GM12878 (cell line): ENCODE results near the gene MYO18B. TPM values are rescaled to one million over a fixed set of nuclear protein-coding genes. Genes with fewer than 3 reads are reported as not detected.

ENCODE experiments used
- ATAC-seq: fragments of 200-7000 bp; cut with Tn5 transposase; 3 replicates; pipeline ENCODE4 v1.9.1; 2020; ENCODE audit warnings: mild to moderate bottlenecking, moderate library complexity
- BruUV-seq: library from RNA; stranded (reverse); fragments of 400-500 nt; replicated peaks from 2 replicates; lab custom pipeline; 2021; lab: Mats Ljungman, UMichigan
- CTCF ChIA-PET: fragments of 300-600 bp; sonication (Branson Sonifier 250); formaldehyde crosslinking; extraction: SDS; loops from one replicate; lab custom pipeline; 2021; ENCODE audit warnings: inconsistent platforms; lab: Yijun Ruan, JAX
- POLR2A ChIA-PET: fragments of 350-600 bp; formaldehyde crosslinking; extraction: SDS; loops from one replicate; lab custom pipeline; 2021; ENCODE audit warnings: inconsistent platforms; lab: Charles Lee
- RAD21 ChIA-PET: fragments of 300-600 bp; sonication (Branson Sonifier 250); formaldehyde crosslinking; loops from one replicate; lab custom pipeline; 2023; ENCODE audit warnings: antibody characterized with exemption; ENCODE audit not compliant: unreplicated experiment; lab: Charles Lee
- SMC1A ChIA-PET: fragments of 300-600 bp; sonication (Branson Sonifier 250); formaldehyde crosslinking; loops from one replicate; lab custom pipeline; 2023; ENCODE audit not compliant: unreplicated experiment, uncharacterized antibody; lab: Charles Lee
- DNase-seq: peaks from one replicate; pipeline ENCODE4 v3.0.0-alpha.2; 2011; ENCODE audit warnings: low read depth, low spot score
- FAIRE-seq: peaks from 3 replicates; lab custom pipeline; 2011; peaks lifted over from hg19 to GRCh38; lab: Jason Lieb, UNC
- H2AFZ ChIP-seq: 2 replicates; pipeline ENCODE4 v1.6.0; 2011; ENCODE audit warnings: low read depth, low read length, control low read depth; ENCODE audit not compliant: control insufficient read depth
- H3K27ac ChIP-seq: 2 replicates; pipeline ENCODE4 v1.5.1; 2011; ENCODE audit warnings: control low read depth; ENCODE audit not compliant: control insufficient read depth, insufficient read depth
- H3K27me3 ChIP-seq, 2 experiments: replicated peaks in 1 of 2; 2 replicates each; pipeline versions ENCODE4 v1.6.0 to v1.6.1; 2011; ENCODE audit warnings: low read length in 1 of 2; ENCODE audit not compliant: control insufficient read depth in 2 of 2, insufficient read depth in 2 of 2
- H3K36me3 ChIP-seq, 2 experiments: 2 replicates each; pipeline ENCODE4 v1.5.1; 2011; ENCODE audit warnings: low read length in 1 of 2; ENCODE audit not compliant: control insufficient read depth in 2 of 2, insufficient read depth in 2 of 2
- H3K4me1 ChIP-seq: 2 replicates; pipeline ENCODE4 v1.6.1; 2011; ENCODE audit warnings: mild to moderate bottlenecking, low read length, moderate library complexity, mixed read lengths; ENCODE audit not compliant: control insufficient read depth, insufficient read depth
- H3K4me2 ChIP-seq: 2 replicates; pipeline ENCODE4 v1.6.0; 2011; ENCODE audit warnings: control low read depth; ENCODE audit not compliant: control insufficient read depth, insufficient read depth
- H3K4me3 ChIP-seq: fragments of 200-600 bp; sonication (generic); 2 replicates; pipeline ENCODE4 v1.5.1; 2016
- H3K79me2 ChIP-seq: 2 replicates; pipeline ENCODE4 v1.6.0; 2011; ENCODE audit warnings: low read length; ENCODE audit not compliant: control insufficient read depth, insufficient read depth
- H3K9ac ChIP-seq: 2 replicates; pipeline ENCODE4 v1.8.0; 2011; ENCODE audit warnings: low read length, control low read depth, mixed read lengths; ENCODE audit not compliant: control insufficient read depth, insufficient read depth
- H3K9me3 ChIP-seq: replicated peaks from 3 replicates; pipeline ENCODE4 v1.5.1; 2011; ENCODE audit warnings: mild to moderate bottlenecking, low read length; ENCODE audit not compliant: control insufficient read depth, insufficient read depth
- H4K20me1 ChIP-seq: 2 replicates; pipeline ENCODE4 v1.6.0; 2011; ENCODE audit not compliant: control insufficient read depth, insufficient read depth
- BCL3 ChIP-seq: IDR thresholded peaks from 2 replicates; pipeline ENCODE4 v1.6.1; 2011; ENCODE audit warnings: borderline replicate concordance, low read depth, mild to moderate bottlenecking, moderate library complexity, low read length; ENCODE audit not compliant: insufficient read depth, poor library complexity, severe bottlenecking
- BHLHE40 ChIP-seq, 2 experiments: fragments of 450-650 bp in 1 of 2; IDR thresholded peaks; 2 replicates each; pipeline ENCODE4 v1.6.1; 2011 to 2017; ENCODE audit warnings: low read depth in 2 of 2, borderline replicate concordance in 1 of 2, improper control_type of control experiment in 1 of 2, low read length in 1 of 2, mild to moderate bottlenecking in 1 of 2
- BRCA1 ChIP-seq: IDR thresholded peaks from 2 replicates; pipeline ENCODE4 v1.6.1; 2011; ENCODE audit warnings: low read depth, low read length, improper control_type of control experiment
- CBX5 ChIP-seq: sonication (generic); IDR thresholded peaks from 2 replicates; pipeline ENCODE4 v1.6.1; 2016; ENCODE audit warnings: low read depth, moderate library complexity, mild to moderate bottlenecking, inconsistent platforms
- CEBPZ ChIP-seq: fragments of 150-350 bp; IDR thresholded peaks from 2 replicates; pipeline ENCODE4 v1.6.1; 2016; ENCODE audit warnings: low read depth, low read length
- NR2F1 ChIP-seq: fragments of 450-650 bp; conservative IDR thresholded peaks from 2 replicates; pipeline ENCODE4 v1.6.1; 2017; ENCODE audit warnings: mild to moderate bottlenecking
- PML ChIP-seq: IDR thresholded peaks from 2 replicates; pipeline ENCODE4 v1.6.1; 2012; ENCODE audit warnings: low read length, inconsistent platforms
- SIN3A ChIP-seq: IDR thresholded peaks from 2 replicates; pipeline ENCODE4 v1.6.1; 2012; ENCODE audit warnings: low read depth, low read length, improper control_type of control experiment
- SREBF2 ChIP-seq: IDR thresholded peaks from 2 replicates; pipeline ENCODE4 v1.6.1; 2012; ENCODE audit warnings: mild to moderate bottlenecking, low read length
- STAT1 ChIP-seq: fragments of 450-650 bp; conservative IDR thresholded peaks from 2 replicates; pipeline ENCODE4 v1.6.1; 2014; ENCODE audit warnings: antibody characterized with exemption, mild to moderate bottlenecking
- STAT3 ChIP-seq: IDR thresholded peaks from 2 replicates; pipeline ENCODE4 v1.6.1; 2011; ENCODE audit warnings: low read depth, low read length, improper control_type of control experiment
- SUPT20H ChIP-seq: IDR thresholded peaks from 2 replicates; pipeline ENCODE4 v1.6.1; 2011; ENCODE audit warnings: low read depth, mild to moderate bottlenecking, low read length, moderate library complexity, borderline replicate concordance; ENCODE audit not compliant: control insufficient read depth
- WGBS: methylation state at CpG from one replicate; pipeline ENCODE4 v1.1.6; 2016; ENCODE audit warnings: low lambda C conversion rate; ENCODE audit not compliant: insufficient replicate concordance, insufficient coverage; ENCODE audit errors: missing lambda C conversion rate; 5-methylcytosine and 5-hydroxymethylcytosine counted together
- in situ Hi-C: fragments of 300-500 bp; cut with MboI; formaldehyde crosslinking; loops from 9 replicates; pipeline ENCODE4 v1.14.3; 2018; ENCODE audit warnings: mixed read lengths
- intact Hi-C: fragments of 100-400 bp; cut with micrococcal nuclease; formaldehyde crosslinking; loops from one replicate; pipeline ENCODE4 v1.14.2; 2022; ENCODE audit not compliant: unreplicated experiment
- polyA plus RNA-seq, 11 experiments: library from polyadenylated mRNA; depleted of rRNA in 4 of 11; unstranded in 6 of 11; stranded (reverse) in 5 of 11; fragments of >200 nt; fragmentation: Nextera tagmentation in 4 of 11; fragmentation: Illumina TruSeq in 1 of 11; extraction: Ambion mirVana in 4 of 11; extraction: Trizol in 1 of 11; gene quantifications; 1 replicate in 1 of 11; 2 replicates in 10 of 11; pipeline versions ENCODE4 v1.2.1 to v1.2.3, GENCODE V29; 2011 to 2016; ENCODE audit warnings: inconsistent platforms in 2 of 11, missing spikeins in 2 of 11, low read depth in 1 of 11
- total RNA-seq, 4 experiments: library from RNA; depleted of rRNA in 3 of 4; stranded (reverse); fragments of >200 nt in 3 of 4; fragmentation: Illumina TruSeq in 1 of 4; extraction: Trizol in 1 of 4; gene quantifications; 2 replicates each; pipeline versions ENCODE4 v1.2.1 to v1.2.3, GENCODE V29; 2013 to 2021
- TF ChIP-seq, protein P1 (sequence below): IDR thresholded peaks from 2 replicates; pipeline ENCODE4 v1.6.1; 2012; ENCODE audit warnings: low read length, inconsistent platforms

The MYO18B gene
- total and polyA plus RNA-seq, 10 of the 15 experiments (the other 5 are each of a cell fraction or from before 2014, with no cell fraction given), result 0.05 to 2.1 (median 0.51) TPM; not detected in 1

- WGBS, result 30% methylated on average over 7 of the region's 9 CpGs
- intact Hi-C loops, result no loop called here
- TF ChIP-seq SREBF2 (no peak), STAT1 (no peak), STAT3 (no peak), CBX5 (no peak), NR2F1 (no peak), BCL3 (no peak), PML (no peak), CEBPZ (no peak), SIN3A (no peak), SUPT20H (no peak), BHLHE40 (IDR thresholded peaks at IDR 0.05; ENCODE audit: borderline replicate concordance in 1 of 2, low read depth in 2 of 2, low read length in 1 of 2) (no peak), BRCA1 (no peak)
- TF ChIP-seq, protein P1, sequence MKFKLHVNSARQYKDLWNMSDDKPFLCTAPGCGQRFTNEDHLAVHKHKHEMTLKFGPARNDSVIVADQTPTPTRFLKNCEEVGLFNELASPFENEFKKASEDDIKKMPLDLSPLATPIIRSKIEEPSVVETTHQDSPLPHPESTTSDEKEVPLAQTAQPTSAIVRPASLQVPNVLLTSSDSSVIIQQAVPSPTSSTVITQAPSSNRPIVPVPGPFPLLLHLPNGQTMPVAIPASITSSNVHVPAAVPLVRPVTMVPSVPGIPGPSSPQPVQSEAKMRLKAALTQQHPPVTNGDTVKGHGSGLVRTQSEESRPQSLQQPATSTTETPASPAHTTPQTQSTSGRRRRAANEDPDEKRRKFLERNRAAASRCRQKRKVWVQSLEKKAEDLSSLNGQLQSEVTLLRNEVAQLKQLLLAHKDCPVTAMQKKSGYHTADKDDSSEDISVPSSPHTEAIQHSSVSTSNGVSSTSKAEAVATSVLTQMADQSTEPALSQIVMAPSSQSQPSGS, result no peak
- H3K27ac ChIP-seq, result no peak overlapping the region
- ATAC-seq (no peak), FAIRE-seq (no peak), DNase-seq (no peak)
- H3K27me3 ChIP-seq, result no peaks in the 10 kb centered on the region
- H3K9me3 ChIP-seq, result no peaks in the 10 kb centered on the region
- H3K4me2 ChIP-seq, result no peak overlapping the region
- ChIA-PET SMC1A (no interaction called here), RAD21 (no interaction called here), POLR2A (interaction anchor here (0.7 kb wide), 1 partner anchor 22 kb away, joined by 3 read pairs; no protein-coding TSS in a partner anchor), CTCF (interaction anchor here (0.7 kb wide), 1 partner anchor 49 kb away, joined by 3 read pairs; no protein-coding TSS in a partner anchor)
- no TSS peak for BruUV-seq
- no peak overlapping the region for H3K4me3 ChIP-seq
- no peaks in the 10 kb centered on the region for H3K36me3 ChIP-seq
- no peaks in the 10 kb centered on the region for H3K4me1 ChIP-seq
- H4K20me1 ChIP-seq, result no peaks in the 10 kb centered on the region
- H3K9ac ChIP-seq, result no peak overlapping the region
- no peaks in the 10 kb centered on the region for H3K79me2 ChIP-seq
- no peak overlapping the region for H2AFZ ChIP-seq
- in situ Hi-C loops, result no loop called here
These were observed 281.3 kb downstream of the MYO18B start for GRCh38 chr22:26023104-26023775.
